Keratinocyte (primary cell): ENCODE measurements around the gene PTPN2.

Source experiments
- CTCF ChIP-seq, 3 experiments: IDR thresholded peaks in 1 of 3; conservative IDR thresholded peaks in 1 of 3; optimal IDR thresholded peaks in 1 of 3; 2 replicates in 2 of 3; 3 replicates in 1 of 3; pipeline versions ENCODE3 to v1.5.1; 2011; ENCODE audit warnings: low read length in 3 of 3, mild to moderate bottlenecking in 3 of 3, moderate library complexity in 2 of 3, control low read depth in 1 of 3, inconsistent platforms in 1 of 3; ENCODE audit not compliant: insufficient read depth in 2 of 3; ENCODE audit errors: extremely low read depth in 1 of 3
- EZH2 ChIP-seq: IDR thresholded peaks from one replicate; pipeline ENCODE4 v1.6.1; 2012; ENCODE audit warnings: inconsistent platforms, mild to moderate bottlenecking, low read length, moderate library complexity

DNA sequence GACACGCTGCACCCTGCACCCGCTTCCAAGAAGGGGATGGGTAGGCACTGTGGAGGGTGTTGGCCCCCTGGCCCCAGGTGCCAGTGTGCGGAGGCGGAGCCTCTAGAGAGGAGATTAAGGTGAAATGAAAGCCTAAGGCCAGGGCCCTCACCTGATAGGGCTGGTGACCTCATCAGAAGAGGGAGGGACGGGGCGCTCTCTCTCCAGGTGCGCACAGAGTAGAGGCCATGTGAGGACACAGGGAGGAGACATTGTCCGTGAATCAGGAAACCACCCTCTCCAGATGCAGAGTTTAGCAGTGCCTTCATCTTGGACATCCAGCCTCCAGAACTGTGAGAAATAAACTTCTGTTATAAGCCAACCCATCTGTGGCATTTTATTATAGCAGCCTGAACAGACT, 118.9 kb downstream of the PTPN2 start:
- TF ChIP-seq CTCF (optimal IDR thresholded peaks at IDR 0.05 in 1 of 3, IDR thresholded peaks at IDR 0.05 in 1 of 3, conservative IDR thresholded peaks at IDR 0.05 in 1 of 3; ENCODE audit: extremely low read depth in 1 of 3, insufficient read depth in 2 of 3, low read length in 3 of 3) = peak in 1 of 3 experiments; percentile 51
- TF ChIP-seq EZH2 = no peak
